Loucy (cell line): ENCODE results near the gene PIAS4.

Experiments used
- EZH2phosphoT487 ChIP-seq: fragments of 200-600 bp; IDR thresholded peaks from 2 replicates; pipeline ENCODE4 v1.6.1; 2018; ENCODE audit warnings: antibody characterized with exemption, mild to moderate bottlenecking, moderate library complexity, borderline replicate concordance
- TF ChIP-seq, protein P1 (sequence below): fragments of 200-600 bp; sonication (generic); conservative IDR thresholded peaks from 2 replicates; pipeline ENCODE4 v1.5.1; 2014; ENCODE audit warnings: mild to moderate bottlenecking, antibody characterized with exemption, low read length

- TF ChIP-seq, protein P1, sequence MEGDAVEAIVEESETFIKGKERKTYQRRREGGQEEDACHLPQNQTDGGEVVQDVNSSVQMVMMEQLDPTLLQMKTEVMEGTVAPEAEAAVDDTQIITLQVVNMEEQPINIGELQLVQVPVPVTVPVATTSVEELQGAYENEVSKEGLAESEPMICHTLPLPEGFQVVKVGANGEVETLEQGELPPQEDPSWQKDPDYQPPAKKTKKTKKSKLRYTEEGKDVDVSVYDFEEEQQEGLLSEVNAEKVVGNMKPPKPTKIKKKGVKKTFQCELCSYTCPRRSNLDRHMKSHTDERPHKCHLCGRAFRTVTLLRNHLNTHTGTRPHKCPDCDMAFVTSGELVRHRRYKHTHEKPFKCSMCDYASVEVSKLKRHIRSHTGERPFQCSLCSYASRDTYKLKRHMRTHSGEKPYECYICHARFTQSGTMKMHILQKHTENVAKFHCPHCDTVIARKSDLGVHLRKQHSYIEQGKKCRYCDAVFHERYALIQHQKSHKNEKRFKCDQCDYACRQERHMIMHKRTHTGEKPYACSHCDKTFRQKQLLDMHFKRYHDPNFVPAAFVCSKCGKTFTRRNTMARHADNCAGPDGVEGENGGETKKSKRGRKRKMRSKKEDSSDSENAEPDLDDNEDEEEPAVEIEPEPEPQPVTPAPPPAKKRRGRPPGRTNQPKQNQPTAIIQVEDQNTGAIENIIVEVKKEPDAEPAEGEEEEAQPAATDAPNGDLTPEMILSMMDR, result no peak
- TF ChIP-seq EZH2phosphoT487, result no peak
These were observed 53.7 kb downstream of the PIAS4 start for GRCh38 chr19:4061178-4061682.
